ENCODE measurements around the gene DHRSX. TPM values are rescaled to one million over a fixed set of nuclear protein-coding genes. Genes with fewer than 3 reads are reported as not detected.

Gene DHRSX
- total RNA-seq, 4 donors from 2014 or later = 8.2 to 35.7 (median 16.1) TPM

GRCh38 chrX:2469196-2469685, 31.5 kb downstream of the DHRSX start:
- H3K27ac ChIP-seq = no peak overlapping the region
- H3K36me3 ChIP-seq = no peaks in the 10 kb centered on the region
- H3K4me3 ChIP-seq = no peak overlapping the region
- H3K4me1 ChIP-seq = no peaks in the 10 kb centered on the region
- 80% methylated on average over 15 of the region's 22 CpGs for WGBS
- TF ChIP-seq EP300 (IDR thresholded peaks at IDR 0.05) (no peak), CTCF (IDR thresholded peaks at IDR 0.05) (no peak), POLR2A (IDR thresholded peaks at IDR 0.05) (no peak), POLR2AphosphoS5 (IDR thresholded peaks at IDR 0.05) (no peak)
- H3K9me3 ChIP-seq = no peaks in the 10 kb centered on the region
- no peaks in the 10 kb centered on the region for H3K27me3 ChIP-seq
- DNase-seq (ENCODE audit: low spot score in 2 of 2) = no peak

GRCh38 chrX:2468261-2469195, 32.2 kb downstream of the DHRSX start:
- no peak overlapping the region for H3K4me3 ChIP-seq
- H3K36me3 ChIP-seq = no peaks in the 10 kb centered on the region
- TF ChIP-seq POLR2AphosphoS5 (IDR thresholded peaks at IDR 0.05) (no peak), EP300 (IDR thresholded peaks at IDR 0.05) (no peak), CTCF (IDR thresholded peaks at IDR 0.05) (no peak), POLR2A (IDR thresholded peaks at IDR 0.05) (no peak)
- H3K9me3 ChIP-seq = no peaks in the 10 kb centered on the region
- DNase-seq (ENCODE audit: low spot score in 2 of 2) = no peak
- H3K27me3 ChIP-seq = no peaks in the 10 kb centered on the region
- 81% methylated on average over 27 of the region's 32 CpGs for whole genome bisulfite sequencing
- H3K4me1 ChIP-seq = no peaks in the 10 kb centered on the region
- H3K27ac ChIP-seq = no peak overlapping the region

GRCh38 chrX:2466876-2467656, 33.7 kb downstream of the DHRSX start:
- H3K27me3 ChIP-seq = no peaks in the 10 kb centered on the region
- WGBS = 88% methylated on average over 20 of the region's 20 CpGs
- no peak for DNase-seq (ENCODE audit: low spot score in 2 of 2)
- TF ChIP-seq POLR2A (IDR thresholded peaks at IDR 0.05) (no peak), POLR2AphosphoS5 (IDR thresholded peaks at IDR 0.05) (no peak), CTCF (IDR thresholded peaks at IDR 0.05) (no peak), EP300 (IDR thresholded peaks at IDR 0.05) (no peak)
- no peaks in the 10 kb centered on the region for H3K9me3 ChIP-seq
- H3K4me3 ChIP-seq = no peak overlapping the region
- H3K4me1 ChIP-seq = no peaks in the 10 kb centered on the region
- H3K36me3 ChIP-seq = no peaks in the 10 kb centered on the region
- no peak overlapping the region for H3K27ac ChIP-seq

GRCh38 chrX:2464677-2465166, 36.1 kb downstream of the DHRSX start:
- 82% methylated on average over 15 of the region's 15 CpGs for WGBS
- H3K27me3 ChIP-seq = no peaks in the 10 kb centered on the region
- DNase-seq (ENCODE audit: low spot score in 2 of 2) = no peak
- H3K27ac ChIP-seq = no peak overlapping the region
- TF ChIP-seq POLR2A (IDR thresholded peaks at IDR 0.05) = no peak
- TF ChIP-seq POLR2AphosphoS5 (IDR thresholded peaks at IDR 0.05) = no peak
- TF ChIP-seq EP300 (IDR thresholded peaks at IDR 0.05) = no peak
- no peak for TF ChIP-seq CTCF (IDR thresholded peaks at IDR 0.05)
- H3K4me1 ChIP-seq = peaks cover 2% of the 10 kb centered on the region
- no peaks in the 10 kb centered on the region for H3K36me3 ChIP-seq
- no peak overlapping the region for H3K4me3 ChIP-seq
- H3K9me3 ChIP-seq = no peaks in the 10 kb centered on the region
